SK-N-MC (cell line): ENCODE data around the gene SNRPA.

Source experiments
- EZH2 ChIP-seq: fragments of 200-600 bp; sonication (generic); IDR thresholded peaks from one replicate; pipeline ENCODE4 v1.6.1; 2017; ENCODE audit warnings: antibody characterized with exemption
- FOXP2 ChIP-seq: optimal IDR thresholded peaks from 2 replicates; pipeline ENCODE3; 2011; ENCODE audit warnings: mild to moderate bottlenecking, moderate library complexity; ENCODE audit not compliant: insufficient read depth; ENCODE audit errors: extremely low read length, control extremely low read depth
- POLR2AphosphoS5 ChIP-seq: IDR thresholded peaks from 2 replicates; pipeline ENCODE4 v1.6.1; 2012; ENCODE audit warnings: mild to moderate bottlenecking, low read depth, low read length, borderline replicate concordance

DNA sequence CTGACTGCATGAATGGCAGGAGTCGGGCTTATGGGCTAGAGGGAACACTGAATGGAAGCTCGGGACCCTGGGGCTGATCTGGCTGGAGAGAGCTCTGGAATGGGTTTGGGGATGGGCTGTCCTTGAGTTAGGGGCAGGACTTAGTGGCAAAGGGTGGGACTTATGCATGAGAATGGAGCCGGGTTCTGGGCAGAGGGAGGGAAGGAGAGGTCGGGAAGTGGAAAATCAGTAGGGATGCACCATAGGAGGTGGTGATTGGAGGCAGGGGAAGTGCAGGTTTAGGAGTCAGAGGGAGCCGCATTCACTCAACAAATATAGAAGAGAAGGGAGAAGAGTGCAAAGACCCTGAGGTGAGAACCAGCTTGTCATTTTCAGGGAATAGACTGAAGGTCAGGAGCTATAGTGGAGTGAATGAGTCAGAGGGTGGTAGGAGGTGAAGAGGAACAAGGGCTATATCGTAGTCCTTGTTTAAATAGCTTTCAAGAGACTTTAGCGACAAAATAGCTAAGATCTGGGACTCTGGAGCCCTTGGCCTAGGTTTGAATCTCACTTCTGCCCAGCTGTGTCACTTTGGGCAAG lies 27.8 kb downstream of the SNRPA start:
- no peak for TF ChIP-seq EZH2
- no peak for TF ChIP-seq POLR2AphosphoS5
- TF ChIP-seq FOXP2: no peak
